Breast epithelium (tissue), 3 donors: Measurements from ENCODE around the gene WFDC9.

ENCODE experiments used
- POLR2A ChIP-seq: fragments of 450-650 bp; IDR thresholded peaks from one replicate; pipeline ENCODE4 v1.6.1; 2016; ENCODE audit warnings: antibody characterized with exemption, mild to moderate bottlenecking, moderate library complexity
- POLR2AphosphoS5 ChIP-seq, 3 donors: sonication (generic); formaldehyde crosslinking; IDR thresholded peaks; one replicate each; pipeline ENCODE4 v1.6.1; 2017; ENCODE audit warnings: antibody characterized with exemption in 3 of 3
- TF ChIP-seq, protein P1 (sequence below), 3 donors: fragments of 450-650 bp; IDR thresholded peaks; one replicate each; pipeline ENCODE4 v1.5.1; 2016 to 2017; ENCODE audit warnings: antibody characterized with exemption in 3 of 3, mild to moderate bottlenecking in 3 of 3, moderate library complexity in 3 of 3

GRCh38 chr20:45626540-45626939 lies 4.5 kb downstream of the WFDC9 start:
- TF ChIP-seq POLR2A, result no peak
- TF ChIP-seq, protein P1, sequence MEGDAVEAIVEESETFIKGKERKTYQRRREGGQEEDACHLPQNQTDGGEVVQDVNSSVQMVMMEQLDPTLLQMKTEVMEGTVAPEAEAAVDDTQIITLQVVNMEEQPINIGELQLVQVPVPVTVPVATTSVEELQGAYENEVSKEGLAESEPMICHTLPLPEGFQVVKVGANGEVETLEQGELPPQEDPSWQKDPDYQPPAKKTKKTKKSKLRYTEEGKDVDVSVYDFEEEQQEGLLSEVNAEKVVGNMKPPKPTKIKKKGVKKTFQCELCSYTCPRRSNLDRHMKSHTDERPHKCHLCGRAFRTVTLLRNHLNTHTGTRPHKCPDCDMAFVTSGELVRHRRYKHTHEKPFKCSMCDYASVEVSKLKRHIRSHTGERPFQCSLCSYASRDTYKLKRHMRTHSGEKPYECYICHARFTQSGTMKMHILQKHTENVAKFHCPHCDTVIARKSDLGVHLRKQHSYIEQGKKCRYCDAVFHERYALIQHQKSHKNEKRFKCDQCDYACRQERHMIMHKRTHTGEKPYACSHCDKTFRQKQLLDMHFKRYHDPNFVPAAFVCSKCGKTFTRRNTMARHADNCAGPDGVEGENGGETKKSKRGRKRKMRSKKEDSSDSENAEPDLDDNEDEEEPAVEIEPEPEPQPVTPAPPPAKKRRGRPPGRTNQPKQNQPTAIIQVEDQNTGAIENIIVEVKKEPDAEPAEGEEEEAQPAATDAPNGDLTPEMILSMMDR (IDR thresholded peaks at IDR 0.05), result no peak
- no peak for TF ChIP-seq POLR2AphosphoS5 (IDR thresholded peaks at IDR 0.05)
